GM12892 (cell line): ENCODE results near the gene WDR31.

Source experiments
- POLR2A ChIP-seq: IDR thresholded peaks from 2 replicates; pipeline ENCODE4 v1.6.1; 2011; ENCODE audit warnings: low read depth, low read length, control low read depth
- POLR2AphosphoS5 ChIP-seq: IDR thresholded peaks from 2 replicates; pipeline ENCODE4 v1.6.1; 2011; ENCODE audit warnings: low read depth, low read length, control low read depth
- TAF1 ChIP-seq: IDR thresholded peaks from 2 replicates; pipeline ENCODE4 v1.6.1; 2011; ENCODE audit warnings: low read depth, mild to moderate bottlenecking, control low read depth, low read length, borderline replicate concordance

GRCh38 chr9:113376634-113377567 is 36.8 kb upstream of the WDR31 start, which contains the start of gene HDHD3:
- TF ChIP-seq POLR2AphosphoS5 (0 out of 2 replicates have a peak, but pooled peaks have one; percentile 50), TAF1 (peak; percentile 66; the same call in 1 of the 2 replicates), POLR2A (peak; percentile 66; the same call in 1 of the 2 replicates)
